ENCODE data around the gene MED29.

The MED29 gene

GRCh38 chr19:39410831-39411080, 19.6 kb downstream of the MED29 start:
- H3K4me3 ChIP-seq (ENCODE audit: severe bottlenecking), result no peak overlapping the region

DNA sequence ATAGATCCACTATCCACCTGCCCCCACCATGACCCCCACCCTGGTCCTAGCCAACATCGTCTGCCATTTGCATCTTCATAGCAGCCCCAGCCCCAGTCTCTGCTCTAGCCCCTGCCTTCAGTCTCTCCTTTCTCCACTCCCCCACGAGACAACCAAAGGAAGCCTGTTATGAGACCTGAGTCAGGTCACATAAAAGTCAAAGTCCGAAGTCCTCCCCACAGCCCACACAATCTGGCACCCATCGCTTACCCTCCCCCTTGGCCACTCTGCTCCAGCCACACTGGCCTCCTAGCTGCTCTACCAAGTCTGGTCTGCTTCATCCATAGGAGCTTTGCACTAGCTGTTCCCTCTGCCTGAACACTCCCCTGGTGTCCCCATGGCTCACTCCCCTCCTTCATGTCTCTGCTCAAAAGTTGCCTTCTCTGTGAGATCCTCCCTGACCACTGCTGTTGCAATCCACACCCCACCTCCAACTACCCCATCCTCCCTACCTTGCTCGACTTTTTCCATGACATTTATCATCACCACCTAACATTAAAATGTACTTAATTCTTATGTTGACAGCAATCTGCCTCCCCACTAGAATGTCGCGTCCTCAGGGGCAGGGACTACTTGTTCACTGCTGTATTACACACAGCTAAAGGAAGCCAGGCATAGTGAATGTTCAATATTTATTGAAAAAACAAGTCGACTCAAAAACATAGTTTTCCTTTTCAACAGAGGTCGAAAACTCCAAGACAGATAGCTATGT, 20.1 kb downstream of the MED29 start:
- ATAC-seq (ENCODE audit: low read depth), result no peak
- DNase-seq (ENCODE audit: low spot score), result no peak
- Histone ChIP-seq H3K4me1 (ENCODE audit: insufficient read depth, poor library complexity, severe bottlenecking) (peaks cover 13% of the 10 kb centered on the region), H3K9me3 (ENCODE audit: severe bottlenecking) (no peaks in the 10 kb centered on the region), H3K27me3 (ENCODE audit: insufficient read depth, poor library complexity, severe bottlenecking) (no peaks in the 10 kb centered on the region), H3K36me3 (ENCODE audit: low read depth) (peaks cover 42% of the 10 kb centered on the region), H3K27ac (ENCODE audit: poor library complexity, severe bottlenecking) (peak overlapping the region; percentile 97), H3K4me3 (ENCODE audit: severe bottlenecking) (peak overlapping the region; percentile 22)
- TF ChIP-seq CTCF (IDR thresholded peaks at IDR 0.05; ENCODE audit: poor library complexity, severe bottlenecking), result no peak

More at GRCh38 chr19:39410831-39411080, 19.6 kb downstream of the MED29 start:
- Histone ChIP-seq H3K27me3 (ENCODE audit: insufficient read depth, poor library complexity, severe bottlenecking) (no peaks in the 10 kb centered on the region), H3K9me3 (ENCODE audit: severe bottlenecking) (no peaks in the 10 kb centered on the region), H3K27ac (ENCODE audit: poor library complexity, severe bottlenecking) (peak overlapping the region; percentile 97), H3K4me1 (ENCODE audit: insufficient read depth, poor library complexity, severe bottlenecking) (peaks cover 13% of the 10 kb centered on the region), H3K36me3 (ENCODE audit: low read depth) (peaks cover 37% of the 10 kb centered on the region)
- no peak for ATAC-seq (ENCODE audit: low read depth)
- no peak for DNase-seq (ENCODE audit: low spot score)
- TF ChIP-seq CTCF (IDR thresholded peaks at IDR 0.05; ENCODE audit: poor library complexity, severe bottlenecking), result no peak

DNA sequence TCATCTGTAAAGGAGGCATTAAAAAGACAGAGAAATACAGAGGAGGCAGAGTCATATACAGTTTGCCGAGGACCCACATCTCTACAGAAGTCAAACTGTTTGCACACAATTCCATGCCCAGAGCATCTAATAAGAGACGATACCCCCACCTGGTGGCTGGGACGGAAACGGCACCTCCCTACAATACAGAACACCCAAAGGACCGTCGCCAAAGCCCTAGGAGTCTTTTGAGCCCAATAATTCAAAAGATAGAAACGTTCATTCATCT, 20.6 kb downstream of the MED29 start:
- H3K27me3 ChIP-seq (ENCODE audit: insufficient read depth, poor library complexity, severe bottlenecking), result no peaks in the 10 kb centered on the region
- DNase-seq (ENCODE audit: low spot score) (no peak), ATAC-seq (ENCODE audit: low read depth) (peak; percentile 37)
- peak; percentile 73 for TF ChIP-seq CTCF (IDR thresholded peaks at IDR 0.05; ENCODE audit: poor library complexity, severe bottlenecking)
- peak overlapping the region; percentile 22 for H3K4me3 ChIP-seq (ENCODE audit: severe bottlenecking)
- peaks cover 42% of the 10 kb centered on the region for H3K36me3 ChIP-seq (ENCODE audit: low read depth)
- H3K9me3 ChIP-seq (ENCODE audit: severe bottlenecking), result no peaks in the 10 kb centered on the region
- peak overlapping the region; percentile 97 for H3K27ac ChIP-seq (ENCODE audit: poor library complexity, severe bottlenecking)
- peaks cover 13% of the 10 kb centered on the region for H3K4me1 ChIP-seq (ENCODE audit: insufficient read depth, poor library complexity, severe bottlenecking)

GRCh38 chr19:39412100-39412866, 21.1 kb downstream of the MED29 start, which contains the start of gene PLEKHG2:
TSS of gene PLEKHG2 (plus strand) at chr19:39412669. CDS start at chr19:39414087, 1,418 bp downstream.
- peak; percentile 97 for DNase-seq (ENCODE audit: low spot score)
- Histone ChIP-seq H3K4me3 (ENCODE audit: severe bottlenecking) (peak within 1 kb of the TSS; percentile 84), H3K27me3 (ENCODE audit: insufficient read depth, poor library complexity, severe bottlenecking) (no peaks in the 10 kb centered on the region), H3K9me3 (ENCODE audit: severe bottlenecking) (no peaks in the 10 kb centered on the region), H3K36me3 (ENCODE audit: low read depth) (peaks cover 40% of the 10 kb centered on the region), H3K27ac (ENCODE audit: poor library complexity, severe bottlenecking) (peak within 1 kb of the TSS; percentile 97), H3K4me1 (ENCODE audit: insufficient read depth, poor library complexity, severe bottlenecking) (peaks cover 13% of the 10 kb centered on the region)
- TF ChIP-seq CTCF (IDR thresholded peaks at IDR 0.05; ENCODE audit: poor library complexity, severe bottlenecking), result peak; percentile 81
- ATAC-seq (ENCODE audit: low read depth), result peak; percentile 57

DNA sequence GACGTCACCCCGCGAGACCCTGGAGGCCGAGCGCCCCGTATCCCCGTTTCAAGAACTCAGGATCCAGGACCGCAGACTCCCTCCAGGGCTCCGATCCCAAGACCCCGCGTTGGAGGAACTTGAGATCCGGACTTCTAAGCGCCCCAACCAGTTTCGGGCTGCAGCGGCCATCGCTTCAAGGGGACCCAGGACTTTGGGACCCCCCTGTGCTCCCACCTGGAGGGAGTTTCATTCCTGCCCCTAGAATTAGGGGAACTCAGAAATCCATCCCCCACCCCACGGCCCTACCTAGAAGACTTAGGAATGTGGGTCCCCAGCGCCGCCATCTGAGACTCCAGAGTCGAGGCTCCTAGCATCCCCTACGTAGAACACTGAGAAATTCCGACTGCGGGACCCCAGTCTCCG, 21.7 kb downstream of the MED29 start:
- Histone ChIP-seq H3K4me3 (ENCODE audit: severe bottlenecking) (peak overlapping the region; percentile 84), H3K27me3 (ENCODE audit: insufficient read depth, poor library complexity, severe bottlenecking) (no peaks in the 10 kb centered on the region), H3K9me3 (ENCODE audit: severe bottlenecking) (no peaks in the 10 kb centered on the region), H3K27ac (ENCODE audit: poor library complexity, severe bottlenecking) (peak overlapping the region; percentile 97), H3K36me3 (ENCODE audit: low read depth) (peaks cover 36% of the 10 kb centered on the region), H3K4me1 (ENCODE audit: insufficient read depth, poor library complexity, severe bottlenecking) (peaks cover 13% of the 10 kb centered on the region)
- peak; percentile 42 for TF ChIP-seq CTCF (IDR thresholded peaks at IDR 0.05; ENCODE audit: poor library complexity, severe bottlenecking)
- ATAC-seq (ENCODE audit: low read depth), result peak; percentile 10; the same call in 1 of the 3 replicates
- DNase-seq (ENCODE audit: low spot score), result no peak
